T-helper 2 cell treated with Interferon-gamma antibody and Interleukin-4, amounts not matched to agents 5 μg/mL and 100 μg/mL, for 36 hours (primary cell): ENCODE measurements around the gene CD6.

Source experiments
- DNase-seq: peaks from one replicate; pipeline ENCODE4 v3.0.0; 2021; ENCODE audit warnings: low spot score
- H3K27ac Mint-ChIP-seq: one replicate; pipeline ENCODE4 v1.8.0; 2021; ENCODE audit warnings: mild to moderate bottlenecking, mixed read lengths
- H3K27me3 Mint-ChIP-seq: one replicate; pipeline ENCODE4 v1.8.0; 2021; ENCODE audit warnings: low read depth, mixed read lengths
- H3K36me3 Mint-ChIP-seq: one replicate; pipeline ENCODE4 v1.8.0; 2021; ENCODE audit warnings: low read depth, mixed read lengths
- H3K4me1 Mint-ChIP-seq: one replicate; pipeline ENCODE4 v1.8.0; 2021; ENCODE audit warnings: low read depth, mixed read lengths
- H3K4me3 Mint-ChIP-seq: one replicate; pipeline ENCODE4 v1.8.0; 2022; ENCODE audit warnings: mild to moderate bottlenecking, moderate library complexity, mixed read lengths
- H3K9me3 Mint-ChIP-seq: one replicate; pipeline ENCODE4 v1.8.0; 2021; ENCODE audit warnings: mixed read lengths

The CD6 gene

GRCh38 chr11:60941371-60942119, 29.9 kb upstream of the CD6 start:
- H3K36me3 Mint-ChIP-seq, result no peaks in the 10 kb centered on the region
- H3K4me1 Mint-ChIP-seq, result peaks cover 6% of the 10 kb centered on the region
- no peak for DNase-seq
- H3K4me3 Mint-ChIP-seq, result no peak overlapping the region
- H3K27ac Mint-ChIP-seq, result no peak overlapping the region
- no peaks in the 10 kb centered on the region for H3K9me3 Mint-ChIP-seq
- peaks cover 6% of the 10 kb centered on the region for H3K27me3 Mint-ChIP-seq

GRCh38 chr11:60942219-60942618, 29.3 kb upstream of the CD6 start:
- H3K27me3 Mint-ChIP-seq, result peaks cover 6% of the 10 kb centered on the region
- no peak for DNase-seq
- H3K36me3 Mint-ChIP-seq, result no peaks in the 10 kb centered on the region
- no peak overlapping the region for H3K27ac Mint-ChIP-seq
- no peak overlapping the region for H3K4me3 Mint-ChIP-seq
- H3K9me3 Mint-ChIP-seq, result no peaks in the 10 kb centered on the region
- H3K4me1 Mint-ChIP-seq, result peaks cover 6% of the 10 kb centered on the region

GRCh38 chr11:60942970-60943565, 28.4 kb upstream of the CD6 start:
- DNase-seq, result no peak
- Mint-ChIP-seq H3K4me3 (no peak overlapping the region), H3K9me3 (no peaks in the 10 kb centered on the region), H3K27ac (no peak overlapping the region), H3K27me3 (peaks cover 6% of the 10 kb centered on the region), H3K36me3 (no peaks in the 10 kb centered on the region), H3K4me1 (peaks cover 6% of the 10 kb centered on the region)

GRCh38 chr11:60944490-60945294, 26.8 kb upstream of the CD6 start:
- no peaks in the 10 kb centered on the region for H3K9me3 Mint-ChIP-seq
- no peak for DNase-seq
- peaks cover 20% of the 10 kb centered on the region for H3K27me3 Mint-ChIP-seq
- H3K4me3 Mint-ChIP-seq, result no peak overlapping the region
- H3K36me3 Mint-ChIP-seq, result no peaks in the 10 kb centered on the region
- peaks cover 6% of the 10 kb centered on the region for H3K4me1 Mint-ChIP-seq
- no peak overlapping the region for H3K27ac Mint-ChIP-seq

GRCh38 chr11:60945295-60945667, 26.2 kb upstream of the CD6 start:
- Mint-ChIP-seq H3K27ac (no peak overlapping the region), H3K9me3 (no peaks in the 10 kb centered on the region), H3K27me3 (peaks cover 24% of the 10 kb centered on the region), H3K36me3 (no peaks in the 10 kb centered on the region), H3K4me1 (peaks cover 6% of the 10 kb centered on the region), H3K4me3 (no peak overlapping the region)
- no peak for DNase-seq

- peaks cover 2% of the 10 kb centered on the region for H3K4me1 Mint-ChIP-seq
- DNase-seq, result no peak
- peaks cover 28% of the 10 kb centered on the region for H3K27me3 Mint-ChIP-seq
- H3K4me3 Mint-ChIP-seq, result no peak overlapping the region
- no peaks in the 10 kb centered on the region for H3K36me3 Mint-ChIP-seq
- no peak overlapping the region for H3K27ac Mint-ChIP-seq
- no peaks in the 10 kb centered on the region for H3K9me3 Mint-ChIP-seq
Observed at GRCh38 chr11:60946601-60947264, 24.7 kb upstream of the CD6 start.

GRCh38 chr11:60947700-60948099, 23.8 kb upstream of the CD6 start:
- no peaks in the 10 kb centered on the region for H3K36me3 Mint-ChIP-seq
- H3K27me3 Mint-ChIP-seq, result peaks cover 38% of the 10 kb centered on the region
- H3K9me3 Mint-ChIP-seq, result no peaks in the 10 kb centered on the region
- no peak overlapping the region for H3K27ac Mint-ChIP-seq
- peaks cover 11% of the 10 kb centered on the region for H3K4me1 Mint-ChIP-seq
- no peak for DNase-seq
- no peak overlapping the region for H3K4me3 Mint-ChIP-seq

GRCh38 chr11:60948250-60948649, 23.2 kb upstream of the CD6 start:
- DNase-seq, result no peak
- Mint-ChIP-seq H3K9me3 (no peaks in the 10 kb centered on the region), H3K27ac (no peak overlapping the region), H3K4me1 (peaks cover 13% of the 10 kb centered on the region), H3K36me3 (no peaks in the 10 kb centered on the region), H3K27me3 (peaks cover 42% of the 10 kb centered on the region), H3K4me3 (no peak overlapping the region)

GRCh38 chr11:60950024-60950423, 21.5 kb upstream of the CD6 start:
- no peaks in the 10 kb centered on the region for H3K9me3 Mint-ChIP-seq
- no peak for DNase-seq
- peaks cover 43% of the 10 kb centered on the region for H3K27me3 Mint-ChIP-seq
- H3K4me1 Mint-ChIP-seq, result peaks cover 13% of the 10 kb centered on the region
- H3K4me3 Mint-ChIP-seq, result no peak overlapping the region
- H3K27ac Mint-ChIP-seq, result no peak overlapping the region
- H3K36me3 Mint-ChIP-seq, result no peaks in the 10 kb centered on the region

GRCh38 chr11:60950933-60951605, 20.4 kb upstream of the CD6 start:
- H3K9me3 Mint-ChIP-seq, result no peaks in the 10 kb centered on the region
- no peak for DNase-seq
- H3K27ac Mint-ChIP-seq, result no peak overlapping the region
- H3K4me1 Mint-ChIP-seq, result peaks cover 13% of the 10 kb centered on the region
- H3K36me3 Mint-ChIP-seq, result no peaks in the 10 kb centered on the region
- peaks cover 37% of the 10 kb centered on the region for H3K27me3 Mint-ChIP-seq
- no peak overlapping the region for H3K4me3 Mint-ChIP-seq

- Mint-ChIP-seq H3K27ac (peak overlapping the region; percentile 52), H3K9me3 (no peaks in the 10 kb centered on the region), H3K36me3 (no peaks in the 10 kb centered on the region), H3K27me3 (peaks cover 37% of the 10 kb centered on the region), H3K4me1 (peaks cover 13% of the 10 kb centered on the region), H3K4me3 (peak overlapping the region; percentile 66)
- DNase-seq, result no peak
Observed at GRCh38 chr11:60951606-60951903, 19.9 kb upstream of the CD6 start.

GRCh38 chr11:60951904-60952741, 19.4 kb upstream of the CD6 start, which contains the start of gene SLC15A3:
Gene SLC15A3, minus strand, starts transcription at chr11:60952176. Its CDS starts 625 bp downstream, at chr11:60951551.
- Mint-ChIP-seq H3K27ac (peak within 1 kb of the TSS; percentile 52), H3K9me3 (no peaks in the 10 kb centered on the region)

GRCh38 chr11:60952742-60953170, 18.7 kb upstream of the CD6 start:
- Mint-ChIP-seq H3K9me3 (no peaks in the 10 kb centered on the region), H3K4me1 (peaks cover 13% of the 10 kb centered on the region), H3K27me3 (peaks cover 47% of the 10 kb centered on the region), H3K4me3 (no peak overlapping the region), H3K27ac (no peak overlapping the region), H3K36me3 (no peaks in the 10 kb centered on the region)
- no peak for DNase-seq

More at GRCh38 chr11:60951904-60952741, 19.4 kb upstream of the CD6 start, which contains the start of gene SLC15A3:
- Mint-ChIP-seq H3K4me1 (peaks cover 13% of the 10 kb centered on the region), H3K4me3 (peak within 1 kb of the TSS; percentile 66), H3K27me3 (peaks cover 42% of the 10 kb centered on the region), H3K36me3 (no peaks in the 10 kb centered on the region)
- peak; percentile 12 for DNase-seq
